Suprapubic skin (tissue), 4 donors: ENCODE data around the gene SERTAD4.

Experiments used
- CTCF ChIP-seq, 2 donors: fragments of 200-600 bp in 1 of 2; fragments of 450-650 bp in 1 of 2; sonication (generic) in 1 of 2; IDR thresholded peaks; one replicate each; pipeline ENCODE4 v1.5.1; 2016 to 2019; ENCODE audit warnings: antibody characterized with exemption in 2 of 2, mild to moderate bottlenecking in 1 of 2, moderate library complexity in 1 of 2
- EP300 ChIP-seq: sonication (generic); formaldehyde crosslinking; IDR thresholded peaks from one replicate; pipeline ENCODE4 v1.6.1; 2017; ENCODE audit warnings: antibody characterized with exemption
- POLR2A ChIP-seq, 2 donors: fragments of 450-650 bp; IDR thresholded peaks; one replicate each; pipeline ENCODE4 v1.6.1; 2017; ENCODE audit warnings: antibody characterized with exemption in 2 of 2, mild to moderate bottlenecking in 2 of 2, moderate library complexity in 2 of 2
- POLR2AphosphoS5 ChIP-seq, 3 donors: sonication (generic); formaldehyde crosslinking; IDR thresholded peaks; one replicate each; pipeline ENCODE4 v1.6.1; 2017; ENCODE audit warnings: antibody characterized with exemption in 3 of 3

GRCh38 chr1:210252621-210253051, 20.0 kb downstream of the SERTAD4 start:
- TF ChIP-seq CTCF (IDR thresholded peaks at IDR 0.05) = no peak
- TF ChIP-seq POLR2A (IDR thresholded peaks at IDR 0.05) = no peak
- TF ChIP-seq POLR2AphosphoS5 (IDR thresholded peaks at IDR 0.05) = no peak
- TF ChIP-seq EP300 = no peak
